COR-L47 (cell line): ENCODE results near the gene MARK2.
A peak's percentile ranks its signal among the peaks of the same experiment; 100 is the strongest.

ENCODE experiments used
- DNase-seq: peaks from one replicate; lab custom pipeline; 2025; lab: John Stamatoyannopoulos, UW

MARK2 gene

DNA sequence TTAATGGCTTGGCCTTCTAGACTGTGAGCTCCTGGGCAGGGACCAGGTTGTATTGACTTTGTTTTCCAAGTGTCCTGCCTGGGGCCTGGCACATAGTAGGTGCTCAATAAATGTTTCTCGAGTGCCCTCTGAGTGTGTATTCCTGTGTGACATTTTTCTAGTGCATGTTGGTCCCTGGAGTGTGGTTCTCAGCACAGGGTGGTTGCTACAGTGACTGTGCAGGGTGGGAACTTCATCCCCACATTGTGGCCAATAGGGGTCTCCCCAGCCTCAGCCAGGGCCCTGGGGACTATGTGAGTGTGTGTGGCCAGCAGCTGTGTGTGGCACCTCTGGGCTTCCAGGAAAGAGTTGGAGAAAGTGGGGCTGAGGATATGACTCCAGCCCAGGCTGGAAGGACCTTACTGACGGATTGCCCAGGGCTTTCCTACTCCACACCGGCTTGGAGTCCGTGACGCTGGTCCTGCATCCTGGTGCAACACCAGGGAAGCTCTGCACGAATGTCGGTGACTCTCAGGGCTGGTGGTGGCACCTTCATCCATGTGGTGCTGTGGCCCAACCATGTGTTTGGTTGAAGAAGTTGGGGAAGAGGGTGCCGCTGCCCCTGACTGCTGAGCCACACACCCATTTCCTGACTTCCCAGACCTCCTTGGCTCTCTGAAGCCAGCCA, 9.0 kb upstream of the MARK2 start:
- DNase-seq, result no peak

GRCh38 chr11:63831326-63831725, 7.6 kb upstream of the MARK2 start:
- no peak for DNase-seq

- no peak for DNase-seq
These were observed 6.6 kb upstream of the MARK2 start for GRCh38 chr11:63832336-63832735.

DNA sequence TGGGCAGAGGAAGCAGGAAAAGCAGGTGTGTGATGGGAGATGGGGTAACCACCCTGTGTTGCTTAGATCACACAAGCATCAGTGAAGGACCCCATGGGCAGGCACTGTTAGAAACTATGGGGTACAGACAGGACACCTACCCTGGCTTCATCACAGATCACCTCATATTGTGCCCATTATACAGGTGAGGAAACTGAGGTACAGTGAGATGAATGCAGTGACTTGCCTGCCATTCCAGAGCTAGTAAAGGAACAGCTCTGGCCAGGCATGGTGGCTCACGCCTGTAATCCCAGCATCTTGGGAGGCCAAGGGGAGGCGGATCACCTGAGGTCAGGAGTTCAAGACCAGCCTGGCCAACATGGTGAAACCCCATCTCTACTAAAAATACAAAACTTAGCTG, 5.9 kb upstream of the MARK2 start:
- no peak for DNase-seq

- DNase-seq, result no peak
These were observed 4.3 kb upstream of the MARK2 start for GRCh38 chr11:63834535-63835157.

DNA sequence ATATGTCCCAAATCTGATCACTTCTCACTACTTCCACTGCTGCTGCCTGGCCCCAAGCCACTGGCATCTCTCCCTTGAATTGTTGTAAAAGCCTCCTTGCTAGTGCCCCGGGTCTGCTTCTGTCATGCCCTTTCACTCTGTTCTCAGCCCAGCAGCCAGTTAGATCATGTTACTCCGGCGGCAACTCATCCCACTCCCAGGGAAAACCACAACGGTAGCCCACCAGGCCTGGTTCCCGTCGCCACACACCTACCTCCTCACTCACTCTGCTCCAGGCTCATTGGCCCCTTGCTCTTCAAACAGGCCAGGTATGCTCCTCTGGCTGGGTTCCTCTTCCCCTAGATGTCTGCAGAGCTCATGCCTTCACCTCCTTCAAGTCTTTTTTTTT, 3.8 kb upstream of the MARK2 start:
- DNase-seq, result no peak

DNA sequence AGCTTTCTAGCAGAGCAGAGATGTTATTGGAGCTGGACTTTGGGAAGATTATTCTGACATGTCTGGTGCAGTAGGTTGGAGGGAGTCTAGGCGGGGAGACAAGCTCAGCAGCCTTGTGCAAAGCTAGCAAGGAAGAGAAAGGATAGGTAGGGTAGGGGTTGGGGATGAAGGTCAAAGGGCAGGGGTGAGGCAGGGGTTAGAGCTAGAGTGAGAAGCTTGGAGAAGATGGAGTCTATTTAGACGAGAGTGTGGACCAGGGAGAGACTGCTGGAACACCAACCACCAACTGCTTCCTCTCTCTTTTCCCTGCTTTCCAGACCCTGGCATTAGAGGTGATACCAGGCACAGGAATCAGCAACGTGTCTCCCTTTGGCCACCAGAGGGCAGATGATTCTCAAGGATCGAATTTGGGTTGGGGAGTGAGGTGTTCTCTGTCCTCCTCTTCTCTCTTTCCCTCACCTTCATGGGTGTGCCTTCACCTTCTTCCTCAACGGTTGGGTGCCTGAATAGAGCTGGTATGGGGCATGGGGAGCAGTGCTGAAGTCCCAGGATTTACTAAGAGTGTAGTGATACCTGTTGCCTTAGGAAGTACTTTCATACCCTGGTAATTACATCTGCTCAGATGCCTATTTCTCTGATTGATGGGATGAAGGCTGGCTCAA, 1.8 kb upstream of the MARK2 start:
- DNase-seq, result peak; percentile 81

GRCh38 chr11:63837739-63838138, 1.2 kb upstream of the MARK2 start:
- no peak for DNase-seq

DNA sequence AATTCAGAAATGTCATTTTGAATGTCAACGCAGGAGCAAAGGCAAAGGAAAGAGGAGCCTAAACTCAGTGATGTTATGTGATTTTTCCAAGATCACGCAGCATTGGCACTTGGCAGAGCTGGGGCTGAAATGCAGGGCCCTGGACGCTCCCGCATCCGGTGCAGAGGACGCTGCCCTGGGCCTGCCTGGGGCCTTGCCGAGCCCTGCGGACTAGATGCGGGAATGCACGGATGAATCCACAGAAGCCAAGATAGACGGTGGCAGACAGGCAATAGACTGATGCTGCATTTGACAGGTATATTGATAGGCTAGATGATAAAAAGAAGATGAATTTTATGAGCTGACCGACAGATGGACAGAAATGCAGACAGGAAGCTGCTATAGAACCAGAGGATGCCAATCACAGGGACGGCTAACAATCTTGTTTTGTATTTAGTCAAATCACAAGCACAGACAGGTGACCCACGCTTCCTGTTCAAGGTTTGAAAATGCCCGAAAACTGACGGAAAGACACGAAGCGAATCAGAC, 696 bp upstream of the MARK2 start:
- no peak for DNase-seq

DNA sequence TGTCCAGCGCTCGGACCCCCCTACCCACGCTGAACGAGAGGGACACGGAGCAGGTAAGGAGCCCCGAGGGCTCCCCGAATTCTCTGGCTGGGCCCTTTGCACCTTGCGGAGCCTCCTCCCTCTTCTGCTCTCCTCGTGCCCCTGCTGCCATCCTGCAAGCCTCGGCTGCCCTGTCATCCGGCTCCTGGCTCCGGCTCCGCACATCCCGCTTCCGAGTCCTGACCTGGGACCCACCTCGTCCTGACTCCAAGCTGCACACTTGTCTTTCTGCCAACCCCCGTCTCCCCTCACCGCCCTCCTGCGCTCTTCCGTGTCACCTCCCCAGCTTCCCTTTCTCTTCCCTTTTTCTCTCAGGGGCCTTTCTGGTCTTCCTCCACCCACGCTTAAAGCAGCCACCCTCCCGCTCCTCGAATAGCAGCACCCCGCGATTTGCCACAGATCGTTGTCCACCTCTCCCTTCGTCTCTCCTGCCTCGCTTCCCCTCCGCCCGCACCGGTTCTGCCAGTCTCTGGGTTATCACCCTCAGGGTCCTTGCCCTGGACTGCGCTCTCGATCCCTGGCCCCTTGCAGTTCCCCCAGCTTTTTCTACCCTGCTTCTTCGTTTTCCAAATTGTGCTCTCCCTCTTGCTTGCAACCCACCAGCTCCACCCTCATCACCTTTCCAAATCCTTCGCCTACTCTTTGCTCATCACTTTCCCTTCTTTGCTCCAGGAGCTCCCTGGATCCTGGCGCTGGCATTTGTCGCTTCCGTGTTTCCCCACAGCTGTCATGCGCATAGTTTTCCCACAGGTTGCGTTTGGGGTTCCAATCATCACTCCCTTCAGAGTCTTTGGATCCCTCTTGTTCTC, 822 bp downstream of the MARK2 start:
- no peak for DNase-seq

DNA sequence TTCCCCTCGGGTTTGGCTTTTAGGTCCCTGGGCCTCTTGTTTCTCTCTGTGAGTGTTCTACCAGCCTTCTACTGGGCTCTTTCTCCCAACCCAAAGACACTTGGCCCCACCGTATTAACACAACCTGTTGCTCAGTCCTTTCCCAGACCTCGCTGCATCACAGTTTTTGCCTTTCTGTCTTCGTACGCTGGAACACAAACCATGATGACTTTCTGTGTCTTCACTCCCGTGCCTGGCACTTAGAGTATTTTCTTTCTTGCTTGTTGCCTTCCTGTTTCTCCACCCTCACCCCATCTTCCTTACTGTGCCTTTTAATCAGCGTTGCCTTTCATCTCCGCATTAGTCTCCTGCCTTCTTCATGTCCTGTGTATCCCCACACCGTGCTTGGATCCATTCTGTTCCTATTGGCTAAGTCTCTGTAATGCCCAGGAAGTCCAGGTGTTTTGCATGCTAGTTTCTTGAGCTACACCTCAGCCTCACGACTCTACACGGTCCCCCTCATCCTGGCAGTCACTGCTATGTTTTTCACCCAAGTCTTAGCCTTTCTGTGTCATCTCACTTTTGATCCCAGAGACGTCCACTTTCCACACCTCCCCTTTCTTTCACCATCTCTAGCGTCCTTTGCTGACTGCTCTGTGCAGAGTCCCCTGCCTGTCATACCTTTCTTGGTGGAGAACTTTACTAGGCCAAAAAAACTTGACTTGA, 1.6 kb downstream of the MARK2 start:
- DNase-seq, result no peak

DNA sequence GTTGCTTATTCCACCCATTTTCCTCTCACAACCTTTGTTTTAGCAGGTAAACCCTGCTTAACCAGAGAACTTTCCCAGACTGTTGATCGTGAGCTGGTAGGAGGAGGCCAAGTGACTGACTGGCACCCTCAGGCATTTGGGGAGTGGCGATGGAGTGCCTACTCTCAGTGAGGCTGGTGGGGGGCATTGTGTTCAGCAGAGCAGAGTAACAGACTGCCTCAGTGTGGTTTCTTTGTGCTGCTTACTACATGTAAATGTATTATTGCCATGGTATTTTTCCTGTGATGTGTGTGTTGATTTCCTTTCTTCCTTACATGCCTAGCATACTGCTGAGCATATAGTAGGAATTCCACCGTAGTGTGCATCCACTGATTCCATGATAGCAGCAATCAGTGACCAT, 2.6 kb downstream of the MARK2 start:
- peak; percentile 39 for DNase-seq

- DNase-seq, result no peak
These were observed 4.1 kb downstream of the MARK2 start for GRCh38 chr11:63843041-63843440.

DNA sequence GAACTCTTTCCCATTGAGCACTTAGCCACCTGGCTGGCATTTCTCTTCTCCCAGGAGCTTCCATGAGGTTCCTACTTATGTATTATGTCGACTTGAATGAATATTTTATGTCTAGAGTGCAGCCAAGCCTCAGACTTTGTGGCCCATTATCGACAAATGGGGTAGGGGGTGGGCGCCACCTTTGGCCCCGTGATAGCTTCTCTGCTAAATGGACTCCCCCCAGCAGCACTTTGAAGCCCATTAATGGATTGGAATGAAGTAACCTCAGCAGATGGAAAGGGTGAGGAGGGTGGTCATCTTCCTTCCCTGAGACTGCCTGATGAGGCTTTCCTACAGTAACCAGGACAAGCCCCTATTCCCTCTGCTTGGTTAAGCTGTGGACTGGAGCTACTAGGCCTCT, 5.9 kb downstream of the MARK2 start:
- no peak for DNase-seq

DNA sequence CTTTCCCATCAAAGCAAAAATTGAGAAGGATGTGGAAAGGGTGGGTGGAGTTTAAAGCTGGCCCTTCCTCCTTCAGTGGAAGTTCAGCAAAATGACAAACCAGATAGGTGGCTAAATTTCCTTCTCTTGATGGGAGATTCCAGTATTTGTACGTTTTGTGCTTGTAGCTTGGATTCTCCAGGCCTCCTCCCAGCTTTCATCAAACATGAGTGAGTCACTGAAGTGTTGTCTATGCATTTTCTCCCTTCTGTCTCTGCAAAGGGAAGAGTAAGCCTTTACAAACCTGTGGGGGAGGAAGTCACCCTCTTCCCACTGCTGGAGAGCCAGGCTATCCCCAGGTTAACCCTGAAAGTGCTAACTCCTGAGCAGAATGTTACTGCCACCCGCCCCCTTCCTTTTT, 6.4 kb downstream of the MARK2 start:
- DNase-seq, result no peak

- no peak for DNase-seq
These were observed 7.0 kb downstream of the MARK2 start for GRCh38 chr11:63845911-63846310.

- no peak for DNase-seq
These were observed 8.0 kb downstream of the MARK2 start for GRCh38 chr11:63846897-63847296.

DNA sequence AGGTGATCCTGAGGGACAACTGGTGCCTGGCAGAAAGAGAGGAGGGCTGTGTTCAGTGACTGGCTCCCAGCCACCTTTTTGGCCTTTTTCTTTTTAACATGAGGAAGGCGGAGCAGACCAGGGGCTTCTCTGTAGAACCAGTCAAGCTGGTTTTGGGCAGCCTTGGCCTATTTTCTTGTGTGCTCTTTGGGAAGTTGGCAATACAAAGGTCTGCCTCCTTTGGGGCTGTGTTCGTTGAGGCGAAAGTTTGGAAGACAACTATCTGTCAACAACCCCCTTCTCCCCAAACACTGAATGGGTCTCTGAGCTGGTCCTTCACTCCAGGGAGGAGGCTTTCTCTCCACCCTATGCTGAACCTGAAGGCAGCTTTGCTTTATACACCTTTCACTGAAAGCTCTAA, 8.5 kb downstream of the MARK2 start:
- no peak for DNase-seq

DNA sequence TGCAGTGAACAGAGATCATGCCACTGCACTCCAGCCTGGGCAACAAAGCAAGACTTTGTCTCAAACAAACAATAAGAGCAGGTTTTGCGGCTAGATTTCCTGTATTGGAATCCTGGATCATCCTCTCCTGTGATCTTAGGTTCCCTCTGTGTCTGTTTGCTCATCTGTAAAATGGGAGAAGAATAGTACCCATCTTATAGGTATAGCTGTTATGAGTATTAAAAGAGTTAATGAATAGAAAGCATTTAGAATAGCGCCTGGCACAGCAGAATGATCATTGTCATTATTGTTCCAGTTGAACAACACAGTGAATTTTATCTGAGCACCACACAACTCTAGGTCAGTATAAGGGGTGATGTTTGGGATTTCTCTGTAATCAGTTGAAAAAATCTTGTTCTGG, 10.8 kb downstream of the MARK2 start:
- no peak for DNase-seq

DNA sequence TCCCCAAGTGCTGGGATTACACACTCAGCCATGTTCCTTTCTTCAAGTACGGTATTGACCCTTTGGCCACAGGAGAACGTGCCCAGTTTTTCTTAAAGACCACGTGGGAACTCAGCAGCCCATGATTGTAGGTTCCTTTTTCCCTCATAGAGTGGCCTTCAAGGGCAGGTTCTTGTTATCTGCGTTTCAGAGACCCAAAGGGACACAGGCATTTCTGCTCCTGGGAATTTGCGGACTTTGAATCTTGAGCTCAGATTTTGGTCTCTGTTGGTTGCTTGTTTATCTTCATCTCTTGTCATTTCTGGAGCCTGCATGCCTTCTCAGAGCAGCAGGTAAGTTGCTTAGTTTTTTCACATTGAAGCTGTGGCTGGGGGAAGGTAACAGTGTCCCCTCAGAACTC, 12.0 kb downstream of the MARK2 start:
- DNase-seq, result no peak

- no peak for DNase-seq
These were observed 12.5 kb downstream of the MARK2 start for GRCh38 chr11:63851364-63851763.

DNA sequence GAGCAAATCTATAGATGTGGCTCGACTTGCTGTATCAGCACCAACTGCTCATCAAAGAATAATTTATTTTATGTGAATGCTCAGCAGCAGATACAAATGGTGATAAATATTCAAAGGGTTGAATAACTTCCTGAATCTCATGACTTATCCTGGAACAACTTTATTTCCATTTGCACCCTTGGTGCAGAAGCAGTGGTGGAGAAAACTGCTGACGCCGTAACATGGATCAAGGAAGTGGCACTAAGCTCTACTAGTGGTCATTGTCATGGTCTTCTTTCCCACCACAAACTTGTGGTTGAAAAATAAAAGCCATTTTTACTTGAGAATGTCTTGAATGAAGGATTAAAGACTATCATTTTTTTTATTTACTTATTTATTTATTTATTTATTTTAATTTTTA, 14.6 kb downstream of the MARK2 start:
- DNase-seq, result no peak
